GM18951 (cell line): Measurements from ENCODE around the gene UBE2E3.

ENCODE experiments used
- POLR2A ChIP-seq: IDR thresholded peaks from 4 replicates; pipeline ENCODE4 v1.6.1; 2011; ENCODE audit warnings: mild to moderate bottlenecking; ENCODE audit not compliant: insufficient read length, insufficient read depth; ENCODE audit errors: extremely low read depth
- in situ Hi-C: fragments of 300-500 bp; cut with MboI; formaldehyde crosslinking; loops from one replicate; pipeline ENCODE4 v1.12.0; 2022; ENCODE audit warnings: low sequenced_read_pairs, mixed read lengths, inconsistent platforms; ENCODE audit not compliant: unreplicated experiment

Gene UBE2E3

DNA sequence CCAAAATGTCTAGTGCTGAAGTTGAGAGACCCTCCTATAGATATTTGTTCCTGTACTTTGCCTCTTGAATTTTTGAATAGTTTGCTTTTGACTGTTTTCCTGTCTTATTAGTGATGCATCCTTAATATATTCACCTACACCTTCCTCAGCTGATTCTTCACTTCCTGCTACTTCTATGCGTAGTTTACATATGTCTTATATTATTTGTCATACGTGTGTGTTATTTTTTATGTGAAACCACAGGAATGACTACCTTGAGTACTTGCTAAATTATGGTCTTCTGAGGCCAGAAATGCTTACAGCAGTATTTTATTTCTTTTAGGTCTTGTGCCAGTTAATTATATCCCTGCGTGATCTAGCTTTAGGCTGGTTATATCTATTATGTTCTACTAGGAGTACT is 9.9 kb downstream of the UBE2E3 start:
- in situ Hi-C loops: no loop called here
- no peak for TF ChIP-seq POLR2A

DNA sequence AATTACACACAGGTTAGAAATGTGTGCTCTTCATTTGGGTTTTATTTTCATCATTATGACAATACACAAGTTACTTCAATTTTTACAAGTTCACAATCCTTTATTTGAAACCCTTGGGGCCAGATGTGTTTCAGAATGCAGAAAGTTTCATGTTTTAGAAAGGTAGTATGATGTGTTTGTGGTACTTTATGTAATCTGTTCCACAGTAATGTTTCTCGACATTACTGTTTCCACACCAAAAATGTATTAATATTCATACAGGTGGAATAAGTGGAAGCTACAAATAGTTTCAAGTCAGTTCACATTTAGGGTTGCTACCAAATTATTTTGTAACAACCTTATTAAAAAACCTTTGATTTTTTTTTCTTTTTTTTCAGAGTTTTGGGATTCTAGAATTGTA is 10.4 kb downstream of the UBE2E3 start:
- in situ Hi-C loops: no loop called here
- no peak for TF ChIP-seq POLR2A

- in situ Hi-C loops: no loop called here
- no peak for TF ChIP-seq POLR2A
These were observed 11.0 kb downstream of the UBE2E3 start for GRCh38 chr2:180991361-180991760.

DNA sequence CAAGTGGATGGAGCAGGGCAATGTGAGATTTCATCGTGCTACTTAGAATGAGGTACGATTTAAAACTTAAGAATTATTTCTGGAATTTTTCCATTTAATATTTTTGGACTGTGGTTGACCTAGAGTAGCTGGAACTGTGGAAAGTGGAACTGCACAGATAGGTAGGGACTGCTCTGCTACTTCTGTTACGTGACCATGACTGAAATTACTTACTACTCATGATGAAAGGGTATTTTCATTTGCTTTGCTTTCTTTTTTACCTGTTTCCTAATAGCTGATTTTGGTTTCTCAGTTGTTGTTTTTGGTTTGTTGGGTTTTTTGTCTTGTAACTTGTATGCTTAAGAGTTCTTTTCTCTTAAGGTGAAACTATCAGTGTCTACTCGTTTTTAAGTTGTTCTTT is 11.4 kb downstream of the UBE2E3 start:
- TF ChIP-seq POLR2A: no peak
- in situ Hi-C loops: no loop called here

DNA sequence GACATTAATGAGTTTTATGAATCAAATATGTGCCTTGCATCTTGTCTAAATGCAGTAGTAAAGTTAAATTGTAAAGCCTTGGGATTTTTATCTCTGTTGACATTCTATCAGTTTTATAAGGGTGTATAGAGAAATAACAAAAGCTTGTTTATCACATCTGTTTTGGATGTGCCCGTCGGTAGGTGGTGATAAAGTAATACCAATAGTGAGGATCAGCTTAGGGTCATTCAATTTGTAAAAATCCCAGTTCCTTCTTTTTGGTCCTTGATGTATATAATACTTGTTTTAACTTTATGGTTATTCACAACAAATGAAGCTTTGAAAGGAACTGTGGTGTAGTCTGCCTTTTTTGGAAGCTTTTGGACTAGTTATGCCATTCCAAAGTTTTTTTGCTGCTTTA is 12.6 kb downstream of the UBE2E3 start:
- TF ChIP-seq POLR2A: no peak
- in situ Hi-C loops: no loop called here

DNA sequence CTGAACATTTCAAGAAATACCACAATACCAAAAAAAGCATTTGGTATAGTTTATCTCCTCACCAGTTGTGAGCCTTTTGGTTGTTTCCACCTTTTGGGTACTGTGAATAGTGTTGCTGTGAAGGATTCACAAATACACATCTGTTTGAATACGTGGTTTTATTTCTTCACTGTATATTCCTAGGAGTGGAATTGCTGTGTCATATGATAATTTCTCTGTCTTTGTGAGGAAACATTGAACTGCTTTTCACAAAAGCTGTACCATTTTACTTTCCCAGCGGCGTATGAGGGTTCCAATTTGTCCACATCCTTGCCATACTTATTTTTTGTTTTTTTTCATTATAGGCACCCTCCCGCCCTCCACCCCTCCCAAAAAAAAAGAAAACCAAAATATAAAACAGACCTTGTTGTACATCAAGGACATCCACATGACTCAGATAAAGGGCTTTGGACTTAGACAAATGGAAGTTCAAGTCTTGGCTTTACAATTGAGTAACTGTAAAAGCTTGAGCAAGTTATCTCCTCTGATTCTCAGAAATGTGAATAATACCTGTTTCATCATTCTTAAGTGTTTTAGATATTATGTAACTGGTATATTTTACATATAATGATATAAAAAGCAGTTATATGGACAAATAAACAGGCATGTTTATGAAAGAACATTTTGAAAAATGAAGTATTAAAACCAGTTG is 19.0 kb downstream of the UBE2E3 start:
- in situ Hi-C loops: no loop called here
- no peak for TF ChIP-seq POLR2A

- TF ChIP-seq POLR2A: no peak
- in situ Hi-C loops: no loop called here
These were observed 24.4 kb downstream of the UBE2E3 start for GRCh38 chr2:181004647-181005325.

- in situ Hi-C loops: no loop called here
- no peak for TF ChIP-seq POLR2A
These were observed 24.9 kb downstream of the UBE2E3 start for GRCh38 chr2:181005326-181005655.

DNA sequence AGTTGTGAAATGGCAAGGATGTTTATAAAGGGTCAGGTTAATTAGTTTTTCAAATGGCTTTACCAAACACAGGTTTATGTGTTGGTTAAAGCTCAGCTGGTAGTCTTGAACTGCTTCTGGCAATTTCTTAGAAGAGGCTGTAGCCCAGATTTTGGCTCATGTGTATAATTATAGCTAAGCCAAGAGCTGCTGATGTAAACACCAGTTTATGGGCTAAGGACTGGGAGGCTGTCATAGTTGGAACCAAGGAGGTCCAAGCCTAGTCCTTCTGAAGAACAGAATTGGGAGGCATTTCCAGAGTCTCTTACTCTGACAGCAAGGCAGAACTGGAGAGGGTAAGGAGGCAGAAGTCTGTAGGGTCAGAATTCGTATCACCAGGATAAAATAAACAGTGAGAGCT is 25.4 kb downstream of the UBE2E3 start:
- no peak for TF ChIP-seq POLR2A
- in situ Hi-C loops: no loop called here

DNA sequence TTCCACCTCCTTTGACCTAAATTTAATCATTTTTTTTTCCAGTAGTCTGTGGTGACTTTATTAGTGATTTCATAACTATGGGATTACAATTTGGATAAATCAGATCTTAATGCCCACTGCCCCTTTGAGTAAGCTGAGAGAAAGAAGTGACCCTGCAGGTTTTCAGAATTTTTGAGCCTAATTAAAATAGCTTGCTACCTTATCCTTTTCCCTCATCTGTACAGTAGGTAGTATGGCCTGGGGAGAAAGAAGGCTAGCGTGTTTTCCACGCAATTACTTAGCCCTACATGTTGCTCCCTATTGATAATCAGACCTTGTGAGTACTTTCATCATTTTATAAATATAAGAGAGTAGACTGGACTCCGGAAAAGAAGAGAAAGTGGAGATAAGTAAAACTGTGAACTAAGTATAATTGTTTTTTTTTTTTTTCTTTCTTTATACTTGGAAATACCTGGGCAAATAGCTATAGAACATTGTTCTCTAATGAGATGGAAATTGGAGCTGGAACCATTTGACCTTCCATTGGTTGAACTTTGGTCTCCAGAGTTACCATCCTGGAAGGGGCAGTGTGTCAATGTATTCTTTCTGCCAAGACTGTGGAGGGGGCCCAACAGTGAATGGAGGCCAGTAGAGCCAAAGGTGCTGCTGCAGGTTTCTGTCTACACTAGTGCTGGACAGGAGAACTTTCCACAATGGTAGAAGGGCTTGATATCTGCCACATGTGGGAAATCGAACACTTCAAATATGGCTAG is 26.9 kb downstream of the UBE2E3 start:
- no peak for TF ChIP-seq POLR2A
- in situ Hi-C loops: no loop called here

DNA sequence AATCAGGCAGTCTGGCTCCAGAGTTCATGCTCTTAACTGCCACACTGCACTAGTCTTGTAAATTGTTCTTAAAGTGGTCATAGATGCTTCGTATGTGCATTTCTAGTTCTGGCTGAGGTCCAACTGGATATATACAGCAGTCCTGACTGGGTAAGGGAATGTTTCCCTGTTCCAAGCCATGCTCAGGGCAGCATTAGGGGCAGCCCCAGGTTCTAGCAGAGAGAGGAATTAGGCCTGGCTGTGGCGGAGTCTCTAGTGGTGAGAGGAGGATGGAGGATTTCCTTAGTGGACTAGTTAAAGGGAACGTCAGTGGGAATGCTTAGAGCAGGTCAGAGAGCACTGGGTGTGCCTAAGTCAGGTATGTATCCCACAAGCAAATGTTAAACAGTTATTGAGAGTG is 28.0 kb downstream of the UBE2E3 start:
- in situ Hi-C loops: no loop called here
- TF ChIP-seq POLR2A: no peak

GRCh38 chr2:181021199-181021789 is 40.9 kb downstream of the UBE2E3 start:
- TF ChIP-seq POLR2A: no peak
- in situ Hi-C loops: no loop called here

GRCh38 chr2:181022652-181023051 is 42.2 kb downstream of the UBE2E3 start:
- no peak for TF ChIP-seq POLR2A
- in situ Hi-C loops: no loop called here
